ENCODE results near the gene CTNND2.
A peak's percentile ranks its signal among the peaks of the same experiment; 100 is the strongest.
"Not testable (repeated sequence)": the region's sequence is repeated elsewhere in the genome, so short reads cannot be mapped to it uniquely, and the experiment has no call there.

The CTNND2 gene

DNA sequence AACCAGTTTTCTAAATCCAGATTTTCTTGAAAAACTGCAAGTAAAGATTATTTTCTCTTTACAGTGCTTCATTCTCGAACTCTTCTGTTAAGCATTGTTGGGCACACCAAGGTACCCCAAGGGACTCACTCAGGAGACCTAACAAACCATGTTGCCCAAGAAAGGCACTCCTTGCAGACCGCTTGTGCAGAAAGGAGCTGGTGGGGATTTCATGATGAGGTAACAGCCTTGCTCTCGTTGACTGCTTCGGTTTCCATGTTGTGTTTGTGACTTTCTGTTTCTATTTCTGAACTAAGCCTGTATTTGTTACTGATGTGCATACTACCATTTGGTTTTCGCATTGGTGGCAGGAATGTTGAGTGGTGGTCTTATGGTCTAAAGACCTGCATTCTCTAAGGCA lies 876.6 kb downstream of the CTNND2 start:
- no peak for DNase-seq (ENCODE audit: low spot score)

GRCh38 chr5:11026543-11026942 lies 877.7 kb downstream of the CTNND2 start:
- DNase-seq (ENCODE audit: low spot score): no peak

GRCh38 chr5:11023945-11024344 lies 880.3 kb downstream of the CTNND2 start:
- no peak for DNase-seq (ENCODE audit: low spot score)

DNA sequence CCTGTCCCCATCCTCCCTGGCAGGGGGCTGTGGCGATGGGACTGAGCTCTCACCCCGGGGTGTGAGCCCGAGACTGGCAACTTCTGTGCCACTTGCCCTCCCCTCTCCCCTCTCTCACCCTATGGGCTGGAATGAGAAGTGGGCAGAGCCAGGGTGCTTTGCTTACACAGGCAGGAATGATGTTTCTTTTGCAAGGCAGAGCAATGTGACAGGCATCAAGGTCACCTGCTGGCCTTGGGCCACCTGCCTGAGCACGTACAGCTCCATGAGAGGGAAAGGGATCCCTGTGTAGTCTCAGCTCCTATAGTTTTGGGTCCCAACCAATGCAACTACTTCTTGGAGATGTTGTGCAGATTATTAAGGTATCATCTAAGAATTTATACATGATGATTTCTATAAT lies 890.5 kb downstream of the CTNND2 start:
- no peak for DNase-seq (ENCODE audit: low spot score)

- no peak for DNase-seq (ENCODE audit: low spot score)
Measured at GRCh38 chr5:11012295-11012694, 892.0 kb downstream of the CTNND2 start.

- no peak for DNase-seq (ENCODE audit: low spot score)
Measured at GRCh38 chr5:11010429-11011210, 893.6 kb downstream of the CTNND2 start.

DNA sequence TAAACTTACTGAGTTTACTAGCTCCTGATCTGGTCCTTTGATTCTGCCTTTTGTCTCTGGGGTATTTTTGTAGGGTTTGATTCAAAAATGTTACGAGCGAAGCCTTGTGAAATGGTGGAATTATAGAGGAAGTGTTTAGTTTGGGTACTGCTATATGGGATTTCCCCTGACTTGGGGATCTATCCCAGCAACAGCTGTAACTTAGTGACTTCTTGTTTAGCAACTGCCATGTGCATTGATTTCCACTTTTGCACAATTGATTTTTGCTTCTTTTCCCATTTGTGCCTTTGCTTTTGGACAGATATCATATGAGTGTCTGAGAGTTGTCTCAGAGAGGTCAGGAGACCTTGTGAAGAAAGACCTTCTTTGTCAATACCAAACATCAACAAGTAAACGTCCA lies 894.7 kb downstream of the CTNND2 start:
- DNase-seq (ENCODE audit: low spot score): no peak

GRCh38 chr5:11007269-11007870 lies 896.9 kb downstream of the CTNND2 start:
- DNase-seq (ENCODE audit: low spot score): no peak

DNA sequence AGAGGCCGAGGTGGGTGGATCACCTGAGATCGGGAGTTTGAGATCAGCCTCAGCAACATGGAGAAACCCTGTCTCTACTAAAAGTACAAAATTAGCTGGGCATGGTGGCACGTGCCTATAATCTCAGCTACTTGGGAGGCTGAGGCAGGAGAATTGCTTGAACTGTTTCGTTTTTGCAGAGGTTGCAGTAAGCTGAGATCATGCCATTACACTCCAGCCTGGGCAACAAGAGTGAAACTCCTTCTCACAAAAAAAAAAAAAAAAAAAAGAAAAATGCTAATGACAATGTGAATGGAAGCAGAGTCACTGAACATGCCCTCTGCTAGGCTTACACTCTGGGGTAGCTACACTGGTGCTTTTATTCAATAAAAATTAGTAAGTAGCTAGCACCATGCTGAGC lies 899.7 kb downstream of the CTNND2 start:
- DNase-seq (ENCODE audit: low spot score): not testable (repeated sequence)

GRCh38 chr5:11000515-11001353 lies 903.5 kb downstream of the CTNND2 start:
- no peak for DNase-seq (ENCODE audit: low spot score)

DNA sequence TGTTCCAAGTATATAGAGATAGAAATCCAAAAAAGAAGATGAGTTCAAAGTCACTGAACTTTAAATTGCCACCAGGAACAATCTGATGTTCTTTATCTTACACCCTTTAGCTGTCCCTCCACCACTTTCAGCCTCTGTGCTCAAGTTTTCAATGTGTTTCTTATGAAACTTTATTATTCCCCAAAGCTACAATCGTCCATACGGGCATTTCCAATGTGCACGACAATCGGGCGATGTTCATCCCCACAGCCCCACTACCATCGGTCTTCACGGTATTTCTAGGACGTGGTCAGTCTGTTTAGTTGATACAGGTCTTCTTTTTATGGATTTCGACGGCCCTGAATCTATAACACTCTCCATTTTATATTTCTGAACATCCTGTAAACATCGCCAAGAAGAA lies 904.5 kb downstream of the CTNND2 start:
- no peak for DNase-seq (ENCODE audit: low spot score)

GRCh38 chr5:10995891-10996290 lies 908.4 kb downstream of the CTNND2 start:
- no peak for DNase-seq (ENCODE audit: low spot score)

DNA sequence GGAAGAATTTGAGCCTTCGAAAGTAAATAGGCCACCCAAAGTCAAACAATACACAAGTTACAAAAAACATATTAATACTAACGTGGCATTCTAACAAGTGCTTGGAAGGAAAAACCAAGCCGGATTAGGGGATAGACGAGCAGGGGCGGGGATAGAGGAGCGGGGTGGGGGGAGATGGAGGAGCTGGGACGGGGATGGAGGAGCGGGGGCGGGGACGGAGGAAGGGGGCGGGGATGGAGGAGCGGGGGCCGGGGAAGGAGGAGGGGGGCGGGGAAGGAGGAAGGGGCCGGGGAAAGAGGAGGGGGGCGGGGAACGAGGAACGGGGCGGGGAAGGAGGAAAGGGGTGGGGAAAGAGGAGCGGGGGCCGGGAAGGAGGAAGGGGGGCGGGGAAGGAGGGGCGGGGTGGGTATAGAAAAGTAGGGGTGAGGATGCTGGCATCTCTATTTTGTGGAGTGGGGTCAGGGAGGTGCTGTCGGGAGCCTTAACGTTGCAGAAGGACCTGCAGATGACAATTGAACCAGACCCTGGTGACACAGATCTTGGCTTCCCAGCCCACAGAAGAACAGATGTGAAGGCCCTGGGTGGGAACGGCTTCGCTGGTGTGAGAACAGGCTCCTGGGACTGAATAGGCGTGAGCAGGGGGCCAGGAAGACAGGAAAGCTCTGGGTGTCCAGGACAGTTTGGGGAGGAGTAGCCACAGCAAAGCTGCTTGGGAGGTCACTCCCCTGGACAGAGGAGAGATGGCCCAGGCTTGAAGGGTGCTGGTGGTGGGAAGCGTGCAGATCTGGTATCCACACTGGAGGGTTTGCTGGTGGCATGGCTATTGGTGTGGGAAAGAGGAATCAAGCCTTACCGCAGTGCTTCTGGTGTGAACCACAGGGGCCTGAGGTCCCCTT lies 909.9 kb downstream of the CTNND2 start:
- DNase-seq (ENCODE audit: low spot score): no peak

DNA sequence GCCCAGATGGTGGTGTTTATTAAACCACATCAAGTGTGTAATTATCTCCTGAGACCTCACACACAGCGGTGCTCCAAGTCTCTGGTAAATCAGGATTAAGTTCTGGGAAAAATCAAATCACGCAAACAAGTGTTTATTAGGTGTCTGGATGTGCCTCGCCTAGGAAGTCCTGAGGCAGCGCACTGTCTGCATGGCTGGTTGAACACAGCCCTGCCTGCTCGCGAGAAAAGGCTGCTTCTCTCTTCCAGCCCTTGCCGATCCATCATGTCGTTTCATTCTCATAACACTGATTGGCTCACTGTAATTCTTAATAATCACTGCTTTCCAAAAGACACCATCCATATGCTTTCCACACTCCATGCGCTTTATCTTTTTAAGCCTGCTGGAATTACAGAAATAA lies 913.6 kb downstream of the CTNND2 start:
- DNase-seq (ENCODE audit: low spot score): no peak

DNA sequence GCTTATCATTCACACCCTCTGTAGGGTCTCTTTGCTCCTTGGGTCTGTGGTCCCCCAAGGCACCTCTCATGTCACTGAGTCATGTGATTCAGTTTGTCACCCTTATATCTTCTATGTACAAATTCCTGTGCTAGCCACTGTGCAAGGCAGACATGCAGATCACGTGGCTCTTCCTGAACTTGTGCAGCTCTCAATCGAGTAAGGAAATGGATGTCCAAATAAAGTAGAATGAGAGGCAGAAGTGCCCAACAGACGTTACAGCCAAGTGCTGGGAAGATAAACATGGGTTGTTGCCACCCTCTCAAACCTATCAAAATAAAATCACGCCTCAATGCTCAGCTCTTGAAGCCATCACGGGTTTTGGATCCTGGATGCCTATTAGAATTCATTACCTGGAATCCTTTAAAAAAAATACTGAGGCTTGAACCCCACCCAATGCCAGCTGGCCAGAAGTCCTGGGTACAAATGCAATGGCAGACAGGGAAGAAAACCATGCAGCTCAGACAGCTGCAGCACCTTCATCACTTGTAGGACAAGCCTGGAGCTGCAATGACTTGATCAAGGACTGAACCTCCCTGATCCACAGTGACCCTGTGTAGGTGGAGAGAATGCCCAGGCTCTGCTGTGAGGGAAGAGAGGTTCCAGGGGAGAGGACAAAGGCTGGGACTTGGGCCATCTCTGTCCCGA lies 914.5 kb downstream of the CTNND2 start:
- no peak for DNase-seq (ENCODE audit: low spot score)

- DNase-seq (ENCODE audit: low spot score): no peak
Measured at GRCh38 chr5:10988622-10989021, 915.6 kb downstream of the CTNND2 start.

GRCh38 chr5:10987925-10988504 lies 916.2 kb downstream of the CTNND2 start:
- peak; percentile 58 for DNase-seq (ENCODE audit: low spot score)

- no peak for DNase-seq (ENCODE audit: low spot score)
Measured at GRCh38 chr5:10987276-10987924, 916.8 kb downstream of the CTNND2 start.

DNA sequence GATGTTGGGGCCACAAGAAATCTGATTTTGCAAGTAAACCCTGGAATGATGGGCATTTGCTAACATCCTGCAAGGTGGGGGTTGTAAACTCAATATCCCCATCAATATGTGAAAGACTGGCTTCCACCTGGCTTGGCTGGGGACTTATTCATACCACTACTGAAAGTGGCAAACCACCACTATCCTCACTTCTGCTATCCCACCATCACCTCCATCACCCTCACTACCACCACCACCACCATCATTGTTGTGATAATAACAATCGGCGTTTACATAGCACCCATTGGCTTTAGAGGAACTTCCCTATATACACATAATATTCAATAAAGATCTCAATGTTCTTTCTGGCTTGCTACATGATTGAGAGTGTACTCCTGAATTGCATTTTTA lies 918.5 kb downstream of the CTNND2 start:
- no peak for DNase-seq (ENCODE audit: low spot score)

DNA sequence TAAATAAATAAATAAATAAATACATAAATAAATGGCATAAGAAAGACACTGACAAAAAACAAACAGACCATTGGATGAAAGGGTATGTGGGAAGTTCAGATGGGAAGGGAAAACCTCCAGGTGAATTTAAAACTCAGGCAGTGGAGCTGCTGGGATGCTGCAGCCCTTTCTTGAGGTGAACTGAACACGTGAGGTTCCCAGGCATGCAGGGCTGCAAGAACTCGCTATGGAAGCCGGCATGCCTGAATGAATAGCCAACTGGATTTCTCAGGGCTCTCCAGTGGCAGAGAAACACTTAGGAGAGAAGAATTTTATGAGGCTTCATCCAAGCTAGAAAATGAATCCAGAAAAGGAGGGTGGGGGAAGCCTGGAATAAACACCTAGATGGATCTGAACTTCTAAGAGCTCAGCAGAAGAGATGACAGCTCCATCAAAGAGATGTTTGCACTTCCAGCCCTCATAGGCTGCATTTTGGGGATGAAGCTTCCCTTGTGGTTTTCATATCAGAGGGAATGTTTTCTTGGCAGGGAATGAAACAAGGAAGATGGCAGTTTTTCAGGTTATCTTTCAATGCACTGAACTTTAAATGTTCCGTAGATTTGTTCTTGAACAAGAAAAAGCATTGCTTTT lies 919.0 kb downstream of the CTNND2 start:
- DNase-seq (ENCODE audit: low spot score): no peak
